WTC11 (cell line): ENCODE measurements around the gene PIPOX. TPM values are rescaled to one million over a fixed set of nuclear protein-coding genes. Genes with fewer than 3 reads are reported as not detected.

Experiments used
- ATAC-seq: fragments of 200-7000 bp; cut with Tn5 transposase; 2 replicates; pipeline ENCODE4 v1.10.0; 2021; ENCODE audit warnings: mild to moderate bottlenecking, moderate library complexity
- CTCF ChIA-PET: fragments of 300-600 bp; sonication (Branson Sonifier 250); formaldehyde crosslinking; loops from one replicate; lab custom pipeline; 2021; ENCODE audit warnings: antibody characterized with exemption; lab: Charles Lee
- POLR2A ChIA-PET: fragments of 350-600 bp; sonication (Branson Sonifier 250); formaldehyde crosslinking; loops from one replicate; lab custom pipeline; 2021; ENCODE audit warnings: antibody characterized with exemption; lab: Charles Lee
- DNase-seq: peaks from one replicate; pipeline ENCODE4 v3.0.0; 2021; ENCODE audit warnings: low spot score
- H3K27ac Mint-ChIP-seq: 2 replicates; pipeline ENCODE4 v1.8.0; 2021; ENCODE audit warnings: mixed read lengths
- H3K27me3 Mint-ChIP-seq: 2 replicates; pipeline ENCODE4 v1.8.0; 2021; ENCODE audit warnings: low read depth, mild to moderate bottlenecking, moderate library complexity, mixed read lengths
- H3K36me3 Mint-ChIP-seq: 2 replicates; pipeline ENCODE4 v1.8.0; 2021; ENCODE audit warnings: mixed read lengths
- H3K4me1 Mint-ChIP-seq: 2 replicates; pipeline ENCODE4 v1.8.0; 2022; ENCODE audit warnings: mixed read lengths
- H3K4me3 Mint-ChIP-seq: 2 replicates; pipeline ENCODE4 v1.8.0; 2021; ENCODE audit warnings: mild to moderate bottlenecking, moderate library complexity, mixed read lengths
- H3K9me3 Mint-ChIP-seq: 2 replicates; pipeline ENCODE4 v1.8.0; 2021; ENCODE audit warnings: mixed read lengths
- ELF4 ChIP-seq: sonication (generic); formaldehyde crosslinking; IDR thresholded peaks from 2 replicates; pipeline ENCODE4 v1.8.1; 2022; ENCODE audit warnings: low read depth, mild to moderate bottlenecking, moderate library complexity, missing genetic modification reagents
- ESRRA ChIP-seq: sonication (generic); formaldehyde crosslinking; IDR thresholded peaks from 2 replicates; pipeline ENCODE4 v1.8.1; 2022; ENCODE audit warnings: mild to moderate bottlenecking, missing genetic modification reagents, borderline replicate concordance
- GABPB1 ChIP-seq: sonication (generic); formaldehyde crosslinking; IDR thresholded peaks from 2 replicates; pipeline ENCODE4 v1.8.1; 2023; ENCODE audit warnings: mild to moderate bottlenecking, missing genetic modification reagents
- JAZF1 ChIP-seq: fragments of 250-450 bp; sonication (Bioruptor Pico); IDR thresholded peaks from 2 replicates; pipeline ENCODE4 v1.9.0; 2021; ENCODE audit warnings: moderate library complexity, mild to moderate bottlenecking, inconsistent platforms
- MXD4 ChIP-seq: fragments of 250-450 bp; sonication (Bioruptor Pico); IDR thresholded peaks from 2 replicates; pipeline ENCODE4 v1.8.0; 2021; ENCODE audit warnings: mild to moderate bottlenecking, moderate library complexity, borderline replicate concordance
- NFYB ChIP-seq: sonication (generic); formaldehyde crosslinking; conservative IDR thresholded peaks from 2 replicates; pipeline ENCODE4 v1.8.0; 2022; ENCODE audit warnings: low read depth, missing genetic modification reagents
- RELA ChIP-seq: sonication (generic); formaldehyde crosslinking; IDR thresholded peaks from 2 replicates; pipeline ENCODE4 v1.8.1; 2022; ENCODE audit warnings: missing genetic modification reagents, mild to moderate bottlenecking, borderline replicate concordance
- SOX15 ChIP-seq: fragments of 250-450 bp; sonication (Bioruptor Pico); IDR thresholded peaks from 2 replicates; pipeline ENCODE4 v1.9.0; 2021; ENCODE audit warnings: mild to moderate bottlenecking
- SP1 ChIP-seq: sonication (generic); formaldehyde crosslinking; conservative IDR thresholded peaks from 2 replicates; pipeline ENCODE4 v1.8.1; 2022; ENCODE audit warnings: missing genetic modification reagents
- TCF7 ChIP-seq: sonication (generic); formaldehyde crosslinking; IDR thresholded peaks from 2 replicates; pipeline ENCODE4 v1.8.0; 2022; ENCODE audit warnings: mild to moderate bottlenecking, low read depth, missing genetic modification reagents, moderate library complexity
- ZNF121 ChIP-seq: sonication (generic); formaldehyde crosslinking; IDR thresholded peaks from 2 replicates; pipeline ENCODE4 v1.8.0; 2023; ENCODE audit warnings: missing genetic modification reagents
- ZNF671 ChIP-seq: fragments of 250-450 bp; sonication (Bioruptor Pico); IDR thresholded peaks from 2 replicates; pipeline ENCODE4 v1.8.0; 2021; ENCODE audit warnings: mild to moderate bottlenecking
- total RNA-seq: library from RNA; stranded (reverse); gene quantifications from 3 replicates; pipeline ENCODE4 v1.2.3, GENCODE V29; 2021
- TF ChIP-seq, protein P1 (sequence below): sonication (generic); formaldehyde crosslinking; IDR thresholded peaks from 2 replicates; pipeline ENCODE4 v1.8.1; 2023; ENCODE audit warnings: mild to moderate bottlenecking, missing genetic modification reagents
- TF ChIP-seq, protein P2 (sequence below): fragments of 250-450 bp; sonication (Bioruptor Pico); IDR thresholded peaks from 2 replicates; pipeline ENCODE4 v1.9.0; 2021; ENCODE audit warnings: moderate library complexity, mild to moderate bottlenecking, inconsistent platforms, borderline replicate concordance
- TF ChIP-seq, protein P3 (sequence below): fragments of 200-600 bp; IDR thresholded peaks from 2 replicates; pipeline ENCODE4 v1.8.0; 2022; ENCODE audit warnings: antibody characterized with exemption
- TF ChIP-seq, protein P4 (sequence below): fragments of 250-450 bp; sonication (Bioruptor Pico); IDR thresholded peaks from 2 replicates; pipeline ENCODE4 v2.1.2; 2022; ENCODE audit warnings: mild to moderate bottlenecking, moderate library complexity
- TF ChIP-seq, protein P5 (sequence below): sonication (generic); formaldehyde crosslinking; IDR thresholded peaks from 2 replicates; pipeline ENCODE4 v1.8.1; 2023; ENCODE audit warnings: mild to moderate bottlenecking, missing genetic modification reagents, moderate library complexity
- TF ChIP-seq, protein P6 (sequence below): sonication (generic); formaldehyde crosslinking; IDR thresholded peaks from 2 replicates; pipeline ENCODE4 v1.8.1; 2022; ENCODE audit warnings: missing genetic modification reagents, borderline replicate concordance
- TF ChIP-seq, protein P7 (sequence below): sonication (generic); formaldehyde crosslinking; IDR thresholded peaks from 2 replicates; pipeline ENCODE4 v1.8.1; 2023; ENCODE audit warnings: mild to moderate bottlenecking, missing genetic modification reagents, borderline replicate concordance
- TF ChIP-seq, protein P8 (sequence below): sonication (generic); formaldehyde crosslinking; conservative IDR thresholded peaks from 2 replicates; pipeline ENCODE4 v1.8.1; 2022; ENCODE audit warnings: mild to moderate bottlenecking, missing genetic modification reagents
- TF ChIP-seq, protein P9 (sequence below): sonication (generic); formaldehyde crosslinking; conservative IDR thresholded peaks from 2 replicates; pipeline ENCODE4 v1.8.1; 2023; ENCODE audit warnings: mild to moderate bottlenecking, low read depth, missing genetic modification reagents, moderate library complexity

Gene PIPOX
- total RNA-seq, 1 experiment from 2014 or later, result 34.2 TPM

DNA sequence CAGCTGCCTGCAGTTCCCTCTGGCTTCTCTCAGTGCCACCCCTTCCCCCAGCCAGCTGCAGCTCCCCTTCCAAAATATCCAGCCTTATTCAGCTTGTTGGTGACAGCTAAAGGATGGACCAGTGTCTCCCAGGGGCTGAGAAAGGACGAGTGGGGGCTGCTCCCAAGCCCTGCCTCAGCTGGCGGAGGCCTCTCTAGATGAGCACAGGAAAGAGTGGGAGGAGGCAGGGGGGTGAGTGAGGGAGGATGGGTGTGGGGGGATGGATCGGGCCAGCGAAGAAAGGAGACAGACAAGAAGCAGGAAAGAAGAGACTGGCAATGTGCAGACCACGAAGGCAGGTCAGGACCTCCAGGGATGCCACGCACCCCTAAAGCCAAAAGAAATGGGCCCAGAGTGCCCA, 17.5 kb downstream of the PIPOX start (continued):
- TF ChIP-seq, protein P1, sequence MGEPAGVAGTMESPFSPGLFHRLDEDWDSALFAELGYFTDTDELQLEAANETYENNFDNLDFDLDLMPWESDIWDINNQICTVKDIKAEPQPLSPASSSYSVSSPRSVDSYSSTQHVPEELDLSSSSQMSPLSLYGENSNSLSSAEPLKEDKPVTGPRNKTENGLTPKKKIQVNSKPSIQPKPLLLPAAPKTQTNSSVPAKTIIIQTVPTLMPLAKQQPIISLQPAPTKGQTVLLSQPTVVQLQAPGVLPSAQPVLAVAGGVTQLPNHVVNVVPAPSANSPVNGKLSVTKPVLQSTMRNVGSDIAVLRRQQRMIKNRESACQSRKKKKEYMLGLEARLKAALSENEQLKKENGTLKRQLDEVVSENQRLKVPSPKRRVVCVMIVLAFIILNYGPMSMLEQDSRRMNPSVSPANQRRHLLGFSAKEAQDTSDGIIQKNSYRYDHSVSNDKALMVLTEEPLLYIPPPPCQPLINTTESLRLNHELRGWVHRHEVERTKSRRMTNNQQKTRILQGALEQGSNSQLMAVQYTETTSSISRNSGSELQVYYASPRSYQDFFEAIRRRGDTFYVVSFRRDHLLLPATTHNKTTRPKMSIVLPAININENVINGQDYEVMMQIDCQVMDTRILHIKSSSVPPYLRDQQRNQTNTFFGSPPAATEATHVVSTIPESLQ (CRISPR knock-in tag), result no peak
- TF ChIP-seq, protein P2, sequence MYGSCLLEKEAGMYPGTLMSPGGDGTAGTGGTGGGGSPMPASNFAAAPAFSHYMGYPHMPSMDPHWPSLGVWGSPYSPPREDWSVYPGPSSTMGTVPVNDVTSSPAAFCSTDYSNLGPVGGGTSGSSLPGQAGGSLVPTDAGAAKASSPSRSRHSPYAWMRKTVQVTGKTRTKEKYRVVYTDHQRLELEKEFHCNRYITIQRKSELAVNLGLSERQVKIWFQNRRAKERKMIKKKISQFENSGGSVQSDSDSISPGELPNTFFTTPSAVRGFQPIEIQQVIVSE (CRISPR knock-in tag), result no peak
- TF ChIP-seq, protein P3, sequence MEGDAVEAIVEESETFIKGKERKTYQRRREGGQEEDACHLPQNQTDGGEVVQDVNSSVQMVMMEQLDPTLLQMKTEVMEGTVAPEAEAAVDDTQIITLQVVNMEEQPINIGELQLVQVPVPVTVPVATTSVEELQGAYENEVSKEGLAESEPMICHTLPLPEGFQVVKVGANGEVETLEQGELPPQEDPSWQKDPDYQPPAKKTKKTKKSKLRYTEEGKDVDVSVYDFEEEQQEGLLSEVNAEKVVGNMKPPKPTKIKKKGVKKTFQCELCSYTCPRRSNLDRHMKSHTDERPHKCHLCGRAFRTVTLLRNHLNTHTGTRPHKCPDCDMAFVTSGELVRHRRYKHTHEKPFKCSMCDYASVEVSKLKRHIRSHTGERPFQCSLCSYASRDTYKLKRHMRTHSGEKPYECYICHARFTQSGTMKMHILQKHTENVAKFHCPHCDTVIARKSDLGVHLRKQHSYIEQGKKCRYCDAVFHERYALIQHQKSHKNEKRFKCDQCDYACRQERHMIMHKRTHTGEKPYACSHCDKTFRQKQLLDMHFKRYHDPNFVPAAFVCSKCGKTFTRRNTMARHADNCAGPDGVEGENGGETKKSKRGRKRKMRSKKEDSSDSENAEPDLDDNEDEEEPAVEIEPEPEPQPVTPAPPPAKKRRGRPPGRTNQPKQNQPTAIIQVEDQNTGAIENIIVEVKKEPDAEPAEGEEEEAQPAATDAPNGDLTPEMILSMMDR, result no peak
- TF ChIP-seq GABPB1 (CRISPR knock-in tag) (no peak), JAZF1 (CRISPR knock-in tag) (no peak)

DNA sequence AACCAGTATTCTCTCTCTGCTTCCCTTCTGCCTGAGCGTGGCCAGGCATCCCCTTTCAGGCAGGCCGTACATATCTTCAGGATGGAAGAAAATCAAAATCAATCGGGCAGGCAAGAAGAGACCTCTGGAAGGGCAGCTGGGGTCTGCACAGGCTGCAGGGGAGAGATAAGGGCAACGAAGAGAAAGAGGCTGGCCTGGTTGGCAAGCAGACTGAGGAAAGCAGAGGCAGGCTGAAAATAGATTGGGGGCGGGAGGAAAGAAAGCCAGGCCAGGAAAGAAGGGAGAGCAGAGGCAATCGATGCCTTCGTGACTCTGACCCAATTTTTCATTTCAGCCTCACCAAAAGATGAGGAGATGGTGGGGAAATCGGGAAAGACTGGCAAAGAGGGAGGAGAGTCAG, 18.1 kb downstream of the PIPOX start:
- POLR2A ChIA-PET, result no interaction called here
- Mint-ChIP-seq H3K4me1 (peaks cover 45% of the 10 kb centered on the region), H3K36me3 (no peaks in the 10 kb centered on the region), H3K9me3 (no peaks in the 10 kb centered on the region), H3K4me3 (no peak overlapping the region), H3K27me3 (no peaks in the 10 kb centered on the region), H3K27ac (no peak overlapping the region; the same call in 1 of the 2 replicates)
- DNase-seq (no peak), ATAC-seq (no peak)
- CTCF ChIA-PET, result interaction anchor here (1.4 to 2.3 kb wide), 2 partner anchors 56 to 95 kb away, joined by 9 to 12 read pairs; no protein-coding TSS in a partner anchor
- TF ChIP-seq ELF4 (CRISPR knock-in tag) (no peak), ESRRA (CRISPR knock-in tag) (no peak), SOX15 (CRISPR knock-in tag) (no peak), ZNF671 (no peak), MXD4 (CRISPR knock-in tag) (no peak), ZNF121 (CRISPR knock-in tag) (no peak), RELA (CRISPR knock-in tag) (no peak), SP1 (CRISPR knock-in tag) (no peak), GABPB1 (CRISPR knock-in tag) (no peak), TCF7 (CRISPR knock-in tag) (no peak), NFYB (CRISPR knock-in tag) (no peak)
- TF ChIP-seq, protein P4, sequence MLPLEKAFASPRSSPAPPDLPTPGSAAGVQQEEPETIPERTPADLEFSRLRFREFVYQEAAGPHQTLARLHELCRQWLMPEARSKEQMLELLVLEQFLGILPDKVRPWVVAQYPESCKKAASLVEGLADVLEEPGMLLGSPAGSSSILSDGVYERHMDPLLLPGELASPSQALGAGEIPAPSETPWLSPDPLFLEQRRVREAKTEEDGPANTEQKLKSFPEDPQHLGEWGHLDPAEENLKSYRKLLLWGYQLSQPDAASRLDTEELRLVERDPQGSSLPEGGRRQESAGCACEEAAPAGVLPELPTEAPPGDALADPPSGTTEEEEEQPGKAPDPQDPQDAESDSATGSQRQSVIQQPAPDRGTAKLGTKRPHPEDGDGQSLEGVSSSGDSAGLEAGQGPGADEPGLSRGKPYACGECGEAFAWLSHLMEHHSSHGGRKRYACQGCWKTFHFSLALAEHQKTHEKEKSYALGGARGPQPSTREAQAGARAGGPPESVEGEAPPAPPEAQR (CRISPR knock-in tag), result no peak
- TF ChIP-seq, protein P5, sequence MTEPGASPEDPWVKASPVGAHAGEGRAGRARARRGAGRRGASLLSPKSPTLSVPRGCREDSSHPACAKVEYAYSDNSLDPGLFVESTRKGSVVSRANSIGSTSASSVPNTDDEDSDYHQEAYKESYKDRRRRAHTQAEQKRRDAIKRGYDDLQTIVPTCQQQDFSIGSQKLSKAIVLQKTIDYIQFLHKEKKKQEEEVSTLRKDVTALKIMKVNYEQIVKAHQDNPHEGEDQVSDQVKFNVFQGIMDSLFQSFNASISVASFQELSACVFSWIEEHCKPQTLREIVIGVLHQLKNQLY, result no peak
- TF ChIP-seq, protein P6, sequence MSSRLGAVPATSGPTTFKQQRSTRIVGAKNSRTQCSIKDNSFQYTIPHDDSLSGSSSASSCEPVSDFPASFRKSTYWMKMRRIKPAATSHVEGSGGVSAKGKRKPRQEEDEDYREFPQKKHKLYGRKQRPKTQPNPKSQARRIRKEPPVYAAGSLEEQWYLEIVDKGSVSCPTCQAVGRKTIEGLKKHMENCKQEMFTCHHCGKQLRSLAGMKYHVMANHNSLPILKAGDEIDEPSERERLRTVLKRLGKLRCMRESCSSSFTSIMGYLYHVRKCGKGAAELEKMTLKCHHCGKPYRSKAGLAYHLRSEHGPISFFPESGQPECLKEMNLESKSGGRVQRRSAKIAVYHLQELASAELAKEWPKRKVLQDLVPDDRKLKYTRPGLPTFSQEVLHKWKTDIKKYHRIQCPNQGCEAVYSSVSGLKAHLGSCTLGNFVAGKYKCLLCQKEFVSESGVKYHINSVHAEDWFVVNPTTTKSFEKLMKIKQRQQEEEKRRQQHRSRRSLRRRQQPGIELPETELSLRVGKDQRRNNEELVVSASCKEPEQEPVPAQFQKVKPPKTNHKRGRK (CRISPR knock-in tag), result no peak
- TF ChIP-seq, protein P7, sequence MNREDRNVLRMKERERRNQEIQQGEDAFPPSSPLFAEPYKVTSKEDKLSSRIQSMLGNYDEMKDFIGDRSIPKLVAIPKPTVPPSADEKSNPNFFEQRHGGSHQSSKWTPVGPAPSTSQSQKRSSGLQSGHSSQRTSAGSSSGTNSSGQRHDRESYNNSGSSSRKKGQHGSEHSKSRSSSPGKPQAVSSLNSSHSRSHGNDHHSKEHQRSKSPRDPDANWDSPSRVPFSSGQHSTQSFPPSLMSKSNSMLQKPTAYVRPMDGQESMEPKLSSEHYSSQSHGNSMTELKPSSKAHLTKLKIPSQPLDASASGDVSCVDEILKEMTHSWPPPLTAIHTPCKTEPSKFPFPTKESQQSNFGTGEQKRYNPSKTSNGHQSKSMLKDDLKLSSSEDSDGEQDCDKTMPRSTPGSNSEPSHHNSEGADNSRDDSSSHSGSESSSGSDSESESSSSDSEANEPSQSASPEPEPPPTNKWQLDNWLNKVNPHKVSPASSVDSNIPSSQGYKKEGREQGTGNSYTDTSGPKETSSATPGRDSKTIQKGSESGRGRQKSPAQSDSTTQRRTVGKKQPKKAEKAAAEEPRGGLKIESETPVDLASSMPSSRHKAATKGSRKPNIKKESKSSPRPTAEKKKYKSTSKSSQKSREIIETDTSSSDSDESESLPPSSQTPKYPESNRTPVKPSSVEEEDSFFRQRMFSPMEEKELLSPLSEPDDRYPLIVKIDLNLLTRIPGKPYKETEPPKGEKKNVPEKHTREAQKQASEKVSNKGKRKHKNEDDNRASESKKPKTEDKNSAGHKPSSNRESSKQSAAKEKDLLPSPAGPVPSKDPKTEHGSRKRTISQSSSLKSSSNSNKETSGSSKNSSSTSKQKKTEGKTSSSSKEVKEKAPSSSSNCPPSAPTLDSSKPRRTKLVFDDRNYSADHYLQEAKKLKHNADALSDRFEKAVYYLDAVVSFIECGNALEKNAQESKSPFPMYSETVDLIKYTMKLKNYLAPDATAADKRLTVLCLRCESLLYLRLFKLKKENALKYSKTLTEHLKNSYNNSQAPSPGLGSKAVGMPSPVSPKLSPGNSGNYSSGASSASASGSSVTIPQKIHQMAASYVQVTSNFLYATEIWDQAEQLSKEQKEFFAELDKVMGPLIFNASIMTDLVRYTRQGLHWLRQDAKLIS (CRISPR knock-in tag), result no peak
- TF ChIP-seq, protein P8, sequence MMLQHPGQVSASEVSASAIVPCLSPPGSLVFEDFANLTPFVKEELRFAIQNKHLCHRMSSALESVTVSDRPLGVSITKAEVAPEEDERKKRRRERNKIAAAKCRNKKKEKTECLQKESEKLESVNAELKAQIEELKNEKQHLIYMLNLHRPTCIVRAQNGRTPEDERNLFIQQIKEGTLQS (CRISPR knock-in tag), result no peak
- TF ChIP-seq, protein P9, sequence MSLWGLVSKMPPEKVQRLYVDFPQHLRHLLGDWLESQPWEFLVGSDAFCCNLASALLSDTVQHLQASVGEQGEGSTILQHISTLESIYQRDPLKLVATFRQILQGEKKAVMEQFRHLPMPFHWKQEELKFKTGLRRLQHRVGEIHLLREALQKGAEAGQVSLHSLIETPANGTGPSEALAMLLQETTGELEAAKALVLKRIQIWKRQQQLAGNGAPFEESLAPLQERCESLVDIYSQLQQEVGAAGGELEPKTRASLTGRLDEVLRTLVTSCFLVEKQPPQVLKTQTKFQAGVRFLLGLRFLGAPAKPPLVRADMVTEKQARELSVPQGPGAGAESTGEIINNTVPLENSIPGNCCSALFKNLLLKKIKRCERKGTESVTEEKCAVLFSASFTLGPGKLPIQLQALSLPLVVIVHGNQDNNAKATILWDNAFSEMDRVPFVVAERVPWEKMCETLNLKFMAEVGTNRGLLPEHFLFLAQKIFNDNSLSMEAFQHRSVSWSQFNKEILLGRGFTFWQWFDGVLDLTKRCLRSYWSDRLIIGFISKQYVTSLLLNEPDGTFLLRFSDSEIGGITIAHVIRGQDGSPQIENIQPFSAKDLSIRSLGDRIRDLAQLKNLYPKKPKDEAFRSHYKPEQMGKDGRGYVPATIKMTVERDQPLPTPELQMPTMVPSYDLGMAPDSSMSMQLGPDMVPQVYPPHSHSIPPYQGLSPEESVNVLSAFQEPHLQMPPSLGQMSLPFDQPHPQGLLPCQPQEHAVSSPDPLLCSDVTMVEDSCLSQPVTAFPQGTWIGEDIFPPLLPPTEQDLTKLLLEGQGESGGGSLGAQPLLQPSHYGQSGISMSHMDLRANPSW (CRISPR knock-in tag), result no peak
